SW 1271 (cell line): ENCODE results near the gene TSPEAR.
A peak's percentile ranks its signal among the peaks of the same experiment; 100 is the strongest.

Experiments
- DNase-seq, 2 experiments: peaks; one replicate each; lab custom pipeline; 2025; lab: John Stamatoyannopoulos, UW

The TSPEAR gene

GRCh38 chr21:44711327-44712202, at the start of gene TSPEAR:
TSS of gene TSPEAR (minus strand) at chr21:44711572. CDS start at chr21:44711514, 58 bp downstream.
- DNase-seq: no peak

- DNase-seq: no peak
Measured at GRCh38 chr21:44760376-44760775, 49.0 kb upstream of the TSPEAR start.

GRCh38 chr21:44759628-44760285, 48.4 kb upstream of the TSPEAR start:
- DNase-seq: no peak

- no peak for DNase-seq
Measured at GRCh38 chr21:44758781-44759627, 47.6 kb upstream of the TSPEAR start.

GRCh38 chr21:44758141-44758561, 46.8 kb upstream of the TSPEAR start:
- DNase-seq: no peak

- no peak for DNase-seq
Measured at GRCh38 chr21:44757731-44758130, 46.4 kb upstream of the TSPEAR start.

GRCh38 chr21:44756423-44757185, 45.2 kb upstream of the TSPEAR start:
- no peak for DNase-seq

GRCh38 chr21:44755227-44755626, 43.9 kb upstream of the TSPEAR start:
- no peak for DNase-seq

- no peak for DNase-seq
Measured at GRCh38 chr21:44753357-44753756, 42.0 kb upstream of the TSPEAR start.

GRCh38 chr21:44752671-44753235, 41.4 kb upstream of the TSPEAR start:
- DNase-seq: no peak

GRCh38 chr21:44751799-44752636, 40.6 kb upstream of the TSPEAR start:
- DNase-seq: no peak

GRCh38 chr21:44751186-44751798, 39.9 kb upstream of the TSPEAR start:
- no peak for DNase-seq

GRCh38 chr21:44750675-44751025, 39.3 kb upstream of the TSPEAR start:
- no peak for DNase-seq

- DNase-seq: no peak
Measured at GRCh38 chr21:44749759-44750674, 38.6 kb upstream of the TSPEAR start.

- no peak for DNase-seq
Measured at GRCh38 chr21:44749116-44749758, 37.9 kb upstream of the TSPEAR start.

GRCh38 chr21:44748621-44749020, 37.2 kb upstream of the TSPEAR start:
- no peak for DNase-seq

- peak in 1 of 2 experiments; percentile 22 for DNase-seq
Measured at GRCh38 chr21:44742418-44743153, 31.2 kb upstream of the TSPEAR start.

GRCh38 chr21:44741921-44742320, 30.5 kb upstream of the TSPEAR start:
- no peak for DNase-seq
